Glutamatergic neuron (in vitro differentiated cells): ENCODE measurements around the gene C3orf22. TPM values are rescaled to one million over a fixed set of nuclear protein-coding genes. Genes with fewer than 3 reads are reported as not detected.

Experiments used
- DNase-seq: peaks from one replicate; pipeline ENCODE4 v3.0.0; 2022
- H3K27ac Mint-ChIP-seq: one replicate; pipeline ENCODE4 v1.8.0; 2020; ENCODE audit warnings: mild to moderate bottlenecking, mixed read lengths, inconsistent platforms; ENCODE audit not compliant: unreplicated experiment
- H3K27me3 Mint-ChIP-seq: one replicate; pipeline ENCODE4 v1.8.0; 2020; ENCODE audit warnings: mild to moderate bottlenecking, moderate library complexity, mixed read lengths, inconsistent platforms; ENCODE audit not compliant: unreplicated experiment
- H3K36me3 Mint-ChIP-seq: one replicate; pipeline ENCODE4 v1.8.0; 2020; ENCODE audit warnings: mild to moderate bottlenecking, mixed read lengths, inconsistent platforms; ENCODE audit not compliant: unreplicated experiment
- H3K4me1 Mint-ChIP-seq: one replicate; pipeline ENCODE4 v1.8.0; 2020; ENCODE audit warnings: mild to moderate bottlenecking, low read depth, mixed read lengths, inconsistent platforms; ENCODE audit not compliant: unreplicated experiment
- H3K4me3 Mint-ChIP-seq: one replicate; pipeline ENCODE4 v1.8.0; 2020; ENCODE audit warnings: mild to moderate bottlenecking, mixed read lengths, inconsistent platforms; ENCODE audit not compliant: unreplicated experiment
- H3K9me3 Mint-ChIP-seq: one replicate; pipeline ENCODE4 v1.8.0; 2020; ENCODE audit warnings: mild to moderate bottlenecking, moderate library complexity, mixed read lengths, inconsistent platforms; ENCODE audit not compliant: unreplicated experiment
- CTCF ChIP-seq: fragments of 200-600 bp; sonication (generic); IDR thresholded peaks from one replicate; pipeline ENCODE4 v1.5.0; 2021; ENCODE audit not compliant: partially characterized antibody, unreplicated experiment
- total RNA-seq: library from RNA; stranded (reverse); fragmentation: NEBNext Ultra II Directional; extraction: Animal tissue kit (Norgen Biotek cat#: 25700); gene quantifications from one replicate; pipeline ENCODE4 v1.2.1, GENCODE V29; 2021; ENCODE audit not compliant: unreplicated experiment

C3orf22 gene
- total RNA-seq, 1 donor from 2014 or later, result not detected

DNA sequence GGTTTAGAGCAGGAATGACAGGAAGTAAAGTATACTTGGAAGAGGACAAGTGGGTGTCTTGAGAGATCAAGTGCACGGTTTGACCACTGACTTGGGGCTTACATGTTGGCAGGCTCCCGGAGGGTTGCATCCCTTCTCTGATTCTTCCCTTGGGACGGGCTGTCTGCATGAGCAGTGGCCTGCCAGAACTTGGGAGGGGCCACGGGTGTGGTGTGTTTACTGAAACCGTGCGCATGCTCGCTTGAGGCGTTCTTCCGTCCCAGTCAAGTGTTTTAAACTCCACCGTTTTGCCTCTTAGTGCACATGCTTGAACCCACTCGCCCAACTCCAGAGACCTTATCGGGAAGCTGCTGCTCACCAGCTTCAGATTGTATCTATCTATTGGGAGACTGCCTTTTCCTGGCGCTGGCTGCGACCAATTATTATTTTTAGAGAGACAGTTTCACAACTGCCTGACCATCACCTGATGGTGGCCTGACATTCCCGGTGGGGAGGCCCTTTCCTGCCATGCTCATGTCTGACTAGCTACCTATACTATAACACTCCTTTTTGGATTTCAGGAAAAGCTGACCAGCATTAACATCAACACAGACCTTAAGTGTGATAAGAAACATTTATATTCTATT is 14.9 kb upstream of the C3orf22 start:
- H3K4me1 Mint-ChIP-seq, result peaks cover 3% of the 10 kb centered on the region
- no peak overlapping the region for H3K4me3 Mint-ChIP-seq
- no peak overlapping the region for H3K27ac Mint-ChIP-seq
- peaks cover 8% of the 10 kb centered on the region for H3K27me3 Mint-ChIP-seq
- peaks cover 2% of the 10 kb centered on the region for H3K9me3 Mint-ChIP-seq
- H3K36me3 Mint-ChIP-seq, result no peaks in the 10 kb centered on the region
- TF ChIP-seq CTCF, result no peak
- DNase-seq, result no peak

- Mint-ChIP-seq H3K27ac (no peak overlapping the region), H3K4me3 (no peak overlapping the region), H3K4me1 (peaks cover 3% of the 10 kb centered on the region), H3K27me3 (peaks cover 2% of the 10 kb centered on the region), H3K9me3 (peaks cover 4% of the 10 kb centered on the region), H3K36me3 (no peaks in the 10 kb centered on the region)
- no peak for DNase-seq
- TF ChIP-seq CTCF, result no peak
These were observed 12.3 kb upstream of the C3orf22 start for GRCh38 chr3:126571078-126571477.

DNA sequence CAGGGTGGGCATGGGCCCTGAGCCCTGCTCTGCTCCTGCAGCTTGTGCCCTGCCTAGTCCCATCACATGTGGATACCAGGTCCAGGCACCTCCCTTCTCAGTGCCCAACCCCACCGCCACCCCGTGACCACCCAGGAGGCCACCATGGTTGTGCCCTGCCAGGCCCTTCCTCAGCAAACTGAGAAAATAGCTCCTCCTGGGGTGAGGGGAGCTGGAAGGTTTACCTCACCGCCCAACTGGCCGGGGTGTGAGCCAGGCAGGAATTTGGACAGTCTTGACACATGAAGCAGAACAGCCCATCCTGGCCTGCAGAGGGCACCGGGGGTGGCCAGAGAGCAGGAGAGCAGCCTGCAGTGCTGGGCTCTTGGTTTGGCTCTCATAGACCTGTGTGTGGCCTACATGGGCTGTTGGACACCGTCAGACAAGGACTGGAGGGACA is 11.4 kb upstream of the C3orf22 start:
- Mint-ChIP-seq H3K36me3 (no peaks in the 10 kb centered on the region), H3K4me3 (no peak overlapping the region), H3K4me1 (peaks cover 3% of the 10 kb centered on the region), H3K9me3 (peaks cover 4% of the 10 kb centered on the region), H3K27ac (no peak overlapping the region), H3K27me3 (peaks cover 2% of the 10 kb centered on the region)
- DNase-seq, result no peak
- no peak for TF ChIP-seq CTCF

GRCh38 chr3:126569390-126569975 is 10.8 kb upstream of the C3orf22 start:
- Mint-ChIP-seq H3K4me3 (no peak overlapping the region), H3K9me3 (peaks cover 4% of the 10 kb centered on the region), H3K27ac (no peak overlapping the region), H3K36me3 (no peaks in the 10 kb centered on the region), H3K4me1 (peaks cover 3% of the 10 kb centered on the region), H3K27me3 (peaks cover 2% of the 10 kb centered on the region)
- no peak for TF ChIP-seq CTCF
- DNase-seq, result no peak

DNA sequence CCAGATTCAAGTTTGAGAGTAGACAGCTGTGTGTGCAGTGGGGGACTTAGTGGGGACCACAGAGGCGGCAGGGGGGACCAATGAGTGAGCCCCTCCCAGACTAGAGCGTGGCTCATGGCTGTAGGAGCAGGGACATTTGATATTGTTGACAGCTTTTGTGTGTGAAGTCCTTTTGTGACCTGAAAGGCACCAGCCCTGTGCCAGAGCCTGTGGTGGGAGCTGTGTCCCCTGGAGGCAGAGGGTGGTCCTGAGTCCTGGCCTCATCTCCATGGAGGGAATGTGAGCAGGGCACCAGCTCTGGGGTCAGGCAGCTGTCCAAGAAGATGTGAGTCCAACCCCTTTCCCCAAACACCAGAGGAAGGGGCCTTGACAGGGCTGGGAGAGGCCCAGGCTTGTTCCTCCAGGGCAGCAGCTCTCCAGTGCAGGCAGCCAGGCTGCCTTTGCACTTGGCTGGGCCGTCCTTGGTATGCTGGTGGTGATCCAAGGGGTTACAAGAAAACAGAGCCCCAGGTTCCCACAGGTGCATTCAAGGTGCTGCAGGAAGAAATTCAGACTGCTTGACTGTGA is 10.1 kb upstream of the C3orf22 start:
- no peak for TF ChIP-seq CTCF
- peaks cover 4% of the 10 kb centered on the region for H3K9me3 Mint-ChIP-seq
- H3K4me1 Mint-ChIP-seq, result peaks cover 3% of the 10 kb centered on the region
- H3K36me3 Mint-ChIP-seq, result no peaks in the 10 kb centered on the region
- peaks cover 2% of the 10 kb centered on the region for H3K27me3 Mint-ChIP-seq
- no peak for DNase-seq
- no peak overlapping the region for H3K27ac Mint-ChIP-seq
- no peak overlapping the region for H3K4me3 Mint-ChIP-seq
